T-helper 1 cell (primary cell): ENCODE measurements around the gene PDE4D.

Experiments used
- DNase-seq, 5 donors: peaks; one replicate each; pipeline ENCODE4 v3.0.0-alpha.2; 2012 to 2020

The PDE4D gene

DNA sequence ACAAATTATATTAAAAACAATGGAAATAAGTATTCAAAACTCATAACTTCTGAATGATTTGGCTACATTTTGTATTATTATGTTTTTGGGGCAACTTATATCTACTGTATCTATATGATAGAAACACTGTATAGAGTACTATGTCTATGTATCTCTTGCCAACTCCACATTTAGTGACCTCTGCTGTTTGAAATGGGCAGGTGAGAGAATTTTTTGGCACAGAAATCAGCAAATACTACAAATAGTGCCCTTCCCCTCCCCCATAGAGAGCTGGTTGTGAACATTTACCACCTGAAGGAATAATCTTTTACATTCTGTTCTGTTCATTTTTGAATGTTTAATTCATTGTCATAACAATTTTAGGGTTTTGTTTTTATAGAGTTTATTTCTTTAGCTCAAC is 545.3 kb downstream of the PDE4D start:
- no peak for DNase-seq

DNA sequence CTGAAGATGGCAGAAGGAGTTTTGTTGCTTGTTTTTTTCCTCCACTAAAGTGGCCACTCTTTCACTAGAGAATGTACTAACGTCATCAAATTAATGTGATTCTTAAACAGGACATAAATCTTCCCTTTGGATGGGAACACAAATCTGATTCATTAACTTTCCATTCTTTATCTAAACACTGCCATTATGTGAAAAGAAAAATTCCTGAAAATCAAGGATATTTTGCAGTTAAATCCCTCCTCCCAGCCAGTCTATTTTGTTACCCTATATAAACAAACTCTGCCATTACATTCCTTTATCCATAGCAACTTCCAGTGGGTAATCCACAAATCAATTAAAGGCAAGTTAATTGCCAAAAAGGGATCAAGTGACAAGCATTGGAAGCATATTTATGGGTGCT is 546.5 kb downstream of the PDE4D start:
- DNase-seq: no peak

DNA sequence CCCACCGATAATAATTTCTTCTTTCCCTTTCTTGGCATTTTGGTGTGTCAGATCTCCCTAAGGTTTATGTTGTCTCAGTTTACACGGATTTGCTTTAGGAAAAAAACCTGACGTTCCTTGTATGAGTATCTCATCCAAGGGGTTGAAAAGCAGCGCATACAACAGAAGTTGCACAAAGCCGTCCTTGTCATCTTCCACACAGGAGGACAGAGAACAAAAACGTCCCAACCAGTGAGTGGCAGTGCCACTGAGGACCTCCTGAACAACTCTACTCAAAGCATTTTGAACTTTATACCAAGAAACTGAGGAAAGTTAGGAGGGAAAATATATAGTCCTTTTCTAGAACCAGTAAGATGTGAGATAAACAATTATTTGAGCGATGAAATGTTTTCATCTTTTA is 547.0 kb downstream of the PDE4D start:
- DNase-seq: no peak

DNA sequence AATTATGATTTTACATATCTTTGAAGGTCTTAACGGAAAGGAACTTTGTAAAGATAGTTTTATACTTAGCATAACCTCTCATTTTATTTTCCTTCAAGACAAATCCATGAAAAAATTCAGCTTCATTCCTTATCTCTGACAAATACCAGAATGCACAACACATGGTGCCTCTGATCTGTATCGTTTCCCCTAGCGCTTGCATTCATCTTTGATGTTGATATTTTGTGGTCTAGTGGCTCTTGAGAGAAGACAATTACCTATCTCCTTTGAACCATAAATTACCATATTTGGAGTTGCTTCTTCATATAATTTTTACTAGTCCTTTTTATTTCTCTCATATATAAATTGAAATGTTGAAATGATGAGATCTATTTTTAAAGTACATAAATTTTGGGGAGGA is 551.3 kb downstream of the PDE4D start:
- DNase-seq: no peak

DNA sequence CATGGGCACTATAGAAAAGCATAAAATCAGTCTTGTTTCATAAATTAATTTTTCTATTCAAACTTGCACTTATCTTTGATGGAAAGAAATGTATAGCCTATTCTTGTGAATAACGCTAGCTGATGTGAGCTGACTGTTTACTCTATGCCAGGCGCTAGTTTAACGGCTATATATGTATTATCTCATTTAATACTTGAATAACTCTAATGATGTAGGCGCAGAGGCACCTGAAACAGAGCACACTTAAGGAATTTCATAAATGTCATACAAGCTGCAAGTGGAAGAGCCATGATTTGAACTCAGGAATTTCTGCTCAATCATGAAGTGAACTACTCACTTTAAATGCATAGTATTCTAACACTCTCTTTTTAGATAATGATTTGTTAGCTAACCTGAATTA is 551.8 kb downstream of the PDE4D start:
- no peak for DNase-seq

DNA sequence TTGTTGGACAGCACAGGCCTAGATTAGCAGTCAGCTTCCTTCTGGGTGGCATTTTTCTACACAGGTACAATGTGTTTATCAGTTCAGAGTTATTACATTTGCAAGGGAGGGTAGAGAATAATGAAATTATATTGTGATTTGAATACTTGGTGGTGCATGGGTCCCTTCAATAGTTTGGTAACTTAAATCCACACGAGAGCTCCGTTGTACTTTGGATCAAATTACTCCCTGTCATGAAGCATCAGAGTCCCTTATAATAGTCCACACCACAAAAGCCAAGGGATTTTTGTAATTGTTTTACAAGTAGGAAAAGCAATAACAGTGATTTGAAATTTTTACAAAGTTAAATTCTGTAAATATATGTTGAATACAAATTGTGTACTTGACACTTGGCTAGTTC is 552.4 kb downstream of the PDE4D start:
- no peak for DNase-seq

DNA sequence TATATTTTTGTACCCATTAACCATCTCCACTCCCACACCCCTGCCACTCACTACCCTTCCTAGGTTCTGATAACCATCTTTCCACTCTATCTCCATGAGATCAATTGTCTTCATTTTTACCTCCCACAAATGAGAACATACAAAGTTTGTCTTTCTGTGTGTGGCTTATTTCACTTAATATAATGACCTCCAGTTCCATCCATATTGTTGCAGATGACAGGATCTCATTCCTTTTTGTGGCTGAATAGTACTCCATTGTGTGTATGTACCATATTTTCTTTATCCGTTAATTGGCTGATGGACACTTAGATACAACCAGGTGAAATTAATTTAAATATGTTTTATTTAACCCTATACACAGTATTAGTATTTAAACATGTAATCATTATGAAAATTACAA is 552.9 kb downstream of the PDE4D start:
- no peak for DNase-seq

DNA sequence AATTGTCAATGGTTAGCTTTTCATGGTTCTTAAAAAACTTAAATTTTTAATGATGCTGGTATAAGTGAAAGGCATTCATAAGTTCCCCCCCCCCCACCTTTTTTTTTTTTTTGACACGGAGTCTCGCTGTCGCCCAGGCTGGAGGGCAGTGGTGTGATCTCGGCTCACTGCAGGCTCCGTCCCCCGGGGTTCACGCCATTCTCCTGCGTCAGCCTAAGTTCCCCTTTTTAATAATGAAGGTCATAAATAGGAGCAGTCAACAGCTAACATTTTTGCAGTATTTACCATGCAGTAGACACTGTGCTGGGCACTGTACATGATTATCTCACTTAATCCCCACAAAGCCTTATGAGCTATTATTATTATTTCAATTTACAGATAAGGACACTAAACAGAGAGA is 556.3 kb downstream of the PDE4D start:
- DNase-seq: no peak

DNA sequence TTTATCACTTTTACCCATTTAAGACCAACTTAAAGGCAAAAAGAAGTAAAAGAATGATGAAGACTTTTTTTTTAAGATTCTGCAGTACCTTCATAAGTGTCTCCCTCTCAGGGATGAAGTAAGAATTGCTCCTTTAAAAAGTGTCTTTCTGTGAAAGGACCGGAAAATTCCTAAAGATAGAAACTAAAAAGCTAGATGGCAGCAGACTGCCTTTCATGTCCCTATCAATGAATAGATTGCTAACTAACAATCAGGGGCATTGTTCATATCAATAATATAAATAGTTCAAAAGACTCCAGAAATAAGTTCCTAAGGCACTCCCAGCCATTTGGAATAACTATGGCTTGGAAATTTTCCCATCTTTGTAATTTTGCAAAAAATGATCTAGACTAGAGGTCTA is 558.0 kb downstream of the PDE4D start:
- no peak for DNase-seq

DNA sequence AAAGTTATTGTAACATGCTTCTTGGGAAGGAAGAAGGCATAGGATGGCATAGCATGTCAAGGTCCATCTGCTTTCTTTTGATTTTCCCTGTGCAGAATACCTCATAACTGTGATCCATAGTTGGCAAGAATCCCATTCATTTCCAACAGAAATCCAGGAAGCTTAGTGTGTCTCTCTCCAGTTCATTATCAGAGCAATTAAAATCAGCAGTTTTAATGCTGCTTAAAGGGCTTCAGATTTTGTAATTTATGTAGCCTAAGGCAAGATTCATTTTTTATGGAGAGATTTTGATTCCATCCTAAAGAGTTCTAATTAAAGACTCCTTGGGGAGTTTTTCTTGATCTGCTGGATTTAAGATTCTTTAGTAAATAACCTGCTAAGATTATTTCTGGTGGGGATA is 560.1 kb downstream of the PDE4D start:
- DNase-seq: no peak

DNA sequence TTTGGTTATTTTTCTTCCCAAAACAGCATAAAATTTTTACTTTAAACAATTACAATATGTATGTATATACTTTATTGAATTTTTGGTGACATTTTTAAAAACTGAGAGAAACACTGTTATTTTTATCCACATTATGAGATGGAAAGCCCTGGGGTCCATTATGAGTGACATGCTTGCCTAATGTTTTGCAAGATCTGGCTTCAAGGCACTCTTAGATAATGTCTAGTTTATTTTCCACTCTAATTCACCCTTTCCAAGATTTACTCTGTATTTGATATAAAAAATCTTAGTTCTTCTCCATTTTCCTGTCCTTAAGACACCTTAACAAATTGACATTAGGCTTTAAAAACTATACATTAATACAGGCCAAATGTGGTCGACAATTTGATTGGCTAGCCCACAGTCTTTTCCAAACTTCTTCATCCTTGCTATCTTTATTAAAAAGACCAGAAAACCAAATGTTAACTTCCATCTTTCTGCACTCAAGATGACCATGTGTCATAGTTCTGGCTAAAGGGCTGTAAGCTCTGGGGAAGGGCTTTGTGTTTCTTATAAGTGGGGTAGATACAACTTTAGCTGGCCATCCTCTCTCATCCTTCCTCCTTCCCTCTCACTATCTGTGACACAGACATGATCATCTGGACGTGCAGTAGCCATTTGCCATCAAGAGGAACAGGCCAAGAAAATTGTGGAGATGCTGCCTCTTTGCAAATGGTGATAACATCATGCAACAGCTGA is 561.1 kb downstream of the PDE4D start:
- no peak for DNase-seq

DNA sequence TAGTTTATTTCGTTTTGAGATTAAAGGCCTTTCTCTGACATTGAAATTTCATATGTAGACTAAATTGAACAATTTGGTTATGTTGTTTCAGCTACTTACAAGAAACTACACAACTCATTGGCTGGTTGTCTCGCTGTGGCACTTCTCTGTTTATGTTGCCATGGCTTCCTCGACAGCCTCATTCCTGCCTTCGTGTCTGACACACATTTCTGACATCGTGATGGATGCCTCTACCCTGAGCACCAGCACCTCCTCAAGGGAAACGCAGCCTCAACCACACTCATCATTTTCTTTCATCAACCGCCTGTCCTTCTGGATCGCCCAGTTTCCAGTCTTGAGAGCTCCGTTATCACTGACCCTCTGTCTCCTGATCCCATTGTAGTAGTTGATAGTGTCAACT is 562.8 kb downstream of the PDE4D start:
- DNase-seq: no peak

DNA sequence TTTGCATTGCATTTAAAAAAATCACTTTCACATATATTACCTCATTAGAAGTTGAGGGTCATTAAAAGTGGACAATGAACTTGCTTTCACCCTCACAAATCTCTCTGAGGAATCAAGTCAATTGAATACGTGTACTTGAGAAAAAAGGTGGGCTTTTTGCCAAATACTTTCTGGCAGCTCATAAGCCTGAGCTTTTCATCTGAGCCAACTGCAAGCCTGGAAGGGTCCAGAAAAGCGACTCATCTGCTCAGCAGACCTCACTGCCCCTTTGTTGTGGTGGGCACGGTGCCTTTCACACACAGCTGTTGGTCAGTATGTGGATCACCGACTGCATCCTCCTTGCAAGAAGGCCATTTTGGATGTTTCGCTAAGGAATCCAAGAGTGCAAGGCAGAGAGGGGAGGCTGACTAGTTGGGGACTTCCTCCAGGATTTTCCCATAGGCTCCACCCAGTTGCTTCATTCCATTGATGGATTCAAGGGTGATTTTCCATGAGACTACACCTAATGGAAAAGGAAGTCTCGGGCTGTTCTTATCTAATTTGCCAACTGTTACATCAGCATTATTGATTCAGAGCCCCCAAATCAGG is 564.7 kb downstream of the PDE4D start:
- no peak for DNase-seq

DNA sequence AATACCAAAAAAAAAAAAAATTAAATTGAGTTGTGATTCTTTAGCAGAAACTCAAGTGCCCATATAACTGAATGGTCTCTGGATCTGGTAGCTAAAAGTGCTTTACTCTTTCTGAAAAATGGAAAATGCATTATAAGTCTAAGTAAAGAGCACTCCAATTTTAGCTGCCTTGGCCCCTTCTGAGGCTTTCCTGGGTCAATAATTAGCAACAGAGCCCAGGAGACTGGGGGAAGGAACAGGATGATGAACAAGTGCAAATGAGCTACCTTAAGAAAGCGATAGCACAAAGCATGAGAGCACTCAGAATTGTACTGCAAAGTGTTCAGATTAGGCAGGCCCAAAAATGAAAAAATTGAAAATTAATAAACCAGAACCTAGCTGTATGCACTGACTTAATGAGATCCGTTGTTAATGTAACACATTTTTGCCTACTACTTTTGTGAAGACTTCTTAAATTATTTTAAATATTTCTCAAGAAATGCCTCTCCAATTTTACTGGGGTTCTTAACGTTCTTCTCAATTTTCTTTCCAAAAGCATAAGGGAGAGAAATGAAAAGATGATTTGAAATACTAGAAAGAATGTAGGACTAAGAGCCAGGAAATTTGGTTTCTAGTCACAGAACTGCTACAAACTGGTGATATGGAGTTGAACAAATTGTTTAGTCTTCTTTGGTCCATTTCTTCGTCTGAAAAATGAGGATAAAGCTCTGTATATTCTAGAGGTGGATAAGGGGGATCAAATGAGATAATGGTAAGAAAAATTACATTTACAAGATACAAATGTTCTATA is 566.1 kb downstream of the PDE4D start:
- DNase-seq: no peak

DNA sequence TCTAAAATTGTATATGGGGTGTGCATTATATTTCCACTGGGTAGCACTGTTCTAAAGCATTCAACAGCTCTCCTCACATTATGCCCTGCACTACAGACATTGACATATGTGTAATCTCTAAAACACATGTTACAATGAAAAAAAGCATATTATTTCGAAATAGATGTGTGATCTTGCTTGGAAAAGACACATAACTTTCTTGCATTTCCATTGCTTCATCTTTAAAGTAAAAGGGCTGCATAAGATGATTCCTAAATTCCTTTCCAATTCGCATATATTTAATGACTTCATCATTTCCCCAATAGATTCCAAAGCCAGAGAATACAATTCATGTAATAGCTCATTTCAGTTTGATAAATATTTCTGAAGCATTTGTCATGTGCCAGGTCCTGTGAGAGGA is 566.9 kb downstream of the PDE4D start:
- no peak for DNase-seq

DNA sequence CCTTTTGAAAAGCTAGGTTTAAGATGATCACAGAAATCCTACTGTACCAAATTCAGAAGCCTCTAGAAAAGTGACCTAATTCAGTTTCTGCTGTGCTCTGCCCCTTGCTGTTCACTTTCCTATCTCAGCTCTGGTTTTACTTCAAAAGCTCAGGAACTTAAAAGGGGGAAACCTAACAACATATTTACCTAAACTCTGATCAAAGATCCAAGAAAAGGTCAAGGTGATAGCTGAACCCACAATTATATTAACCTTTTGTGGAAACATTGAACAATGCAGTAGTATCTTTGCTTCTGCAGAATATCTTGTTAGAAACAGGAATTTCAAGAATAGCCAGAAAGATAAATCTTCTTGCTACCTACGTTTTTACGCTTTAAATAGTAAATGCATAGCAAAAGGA is 568.5 kb downstream of the PDE4D start:
- no peak for DNase-seq

DNA sequence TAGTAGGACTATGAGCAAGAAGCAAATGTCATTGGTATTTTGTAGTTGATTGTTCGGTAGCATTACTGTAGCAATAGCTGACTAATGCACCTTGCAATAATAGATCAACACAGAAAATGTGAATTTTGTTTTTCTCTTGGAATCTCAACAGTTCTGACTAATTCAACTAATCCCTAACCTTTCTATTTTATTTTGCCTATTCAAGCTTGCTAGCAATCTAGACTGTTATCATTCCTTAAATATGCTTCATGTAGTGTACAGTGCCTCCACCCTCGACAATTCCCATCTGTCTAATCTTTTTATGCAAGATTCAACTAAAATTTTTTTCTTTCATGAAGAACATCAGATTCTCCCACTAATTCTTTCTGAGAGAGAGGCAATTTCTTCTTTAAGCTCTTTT is 570.6 kb downstream of the PDE4D start:
- DNase-seq: no peak

DNA sequence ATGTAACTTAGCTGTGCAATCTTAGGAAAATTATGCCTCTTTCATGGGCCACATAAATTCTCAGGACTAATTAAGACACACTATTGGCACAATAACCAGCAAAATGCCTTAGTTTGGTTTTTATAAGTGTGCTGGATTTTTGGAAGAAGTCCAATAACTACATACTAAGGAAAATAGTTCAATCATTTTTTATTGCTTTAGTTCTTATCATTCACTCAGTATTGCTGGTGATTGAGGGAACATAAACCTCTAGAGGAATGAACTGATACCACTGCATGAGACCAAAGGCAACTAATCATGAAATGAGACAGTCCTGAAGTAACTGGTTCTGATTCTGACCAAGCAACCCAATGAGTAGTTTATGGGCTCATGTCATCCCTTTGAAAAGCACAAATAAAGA is 571.5 kb downstream of the PDE4D start:
- DNase-seq: no peak

DNA sequence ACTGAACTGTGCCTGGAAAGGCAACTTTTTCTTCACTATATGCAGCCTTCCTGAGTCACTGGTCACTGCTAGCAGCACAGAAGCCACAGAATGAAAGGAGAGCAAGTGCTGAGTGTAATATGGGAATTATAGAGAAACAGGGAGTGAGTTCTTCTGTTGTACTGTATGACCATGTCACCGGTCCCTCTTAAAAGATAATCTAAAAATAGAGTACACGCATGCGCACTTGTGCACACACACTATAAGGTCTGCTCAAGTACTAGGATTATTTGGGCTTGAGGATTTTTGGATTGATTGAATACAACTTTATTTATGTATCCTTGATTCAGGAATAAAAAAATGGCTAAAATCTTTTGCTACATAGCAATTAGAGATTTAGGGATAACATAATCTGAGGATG is 571.9 kb downstream of the PDE4D start:
- no peak for DNase-seq

DNA sequence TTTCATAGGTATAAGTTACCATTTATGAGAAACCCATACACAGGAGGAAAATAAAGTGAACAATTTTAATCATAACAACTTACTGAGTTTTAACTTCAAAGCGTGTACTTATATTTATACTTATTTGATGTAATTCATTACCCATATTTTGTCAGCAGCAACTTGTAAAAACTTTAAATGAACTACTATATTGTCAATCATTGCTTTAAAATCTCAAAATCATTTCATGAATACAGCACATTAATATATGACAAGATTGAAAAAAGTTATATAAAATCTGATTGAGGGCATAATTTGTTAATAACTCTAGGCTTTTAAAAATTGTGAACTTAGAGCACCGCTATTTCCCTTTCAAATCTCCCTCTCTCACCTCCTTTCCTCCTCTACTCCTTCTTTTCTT is 573.1 kb downstream of the PDE4D start:
- no peak for DNase-seq

DNA sequence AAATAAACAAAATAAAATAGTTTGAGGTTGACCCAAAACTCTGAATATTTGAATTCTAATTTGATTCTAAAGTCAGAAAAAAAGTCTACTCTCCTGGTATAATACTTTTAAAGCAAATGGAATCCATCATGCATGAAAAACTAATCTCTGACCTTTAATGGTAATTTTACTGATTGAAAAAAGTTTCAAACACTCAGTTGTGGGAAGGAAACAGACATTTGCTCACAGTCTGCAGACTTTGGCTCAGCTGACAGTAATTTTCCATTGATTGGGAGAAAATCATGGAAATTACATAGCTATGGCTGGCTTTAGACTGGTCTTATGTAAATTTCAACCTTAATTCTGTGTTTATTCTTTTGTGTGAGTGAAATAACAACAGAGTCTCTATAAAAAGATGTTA is 574.3 kb downstream of the PDE4D start:
- no peak for DNase-seq

DNA sequence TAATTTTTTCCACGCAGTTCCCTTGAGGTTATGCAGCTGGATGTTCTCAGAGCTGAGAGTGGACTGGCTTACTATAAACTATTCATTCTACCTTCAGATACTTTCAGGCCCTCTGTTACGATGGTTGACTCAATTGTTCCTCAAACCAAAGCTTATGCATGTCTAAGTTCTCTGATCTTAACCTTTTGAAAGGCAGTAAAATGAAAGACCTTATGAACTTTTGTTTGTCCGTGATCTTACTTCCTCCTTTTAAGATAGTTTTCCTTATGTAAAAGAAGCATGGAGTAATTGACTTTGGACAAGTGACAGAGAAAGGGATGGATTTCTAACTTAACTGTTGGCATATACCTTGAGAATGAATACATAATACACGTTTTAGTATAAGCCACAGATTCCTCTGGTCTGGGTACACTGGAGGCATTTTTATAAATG is 575.7 kb downstream of the PDE4D start:
- no peak for DNase-seq

DNA sequence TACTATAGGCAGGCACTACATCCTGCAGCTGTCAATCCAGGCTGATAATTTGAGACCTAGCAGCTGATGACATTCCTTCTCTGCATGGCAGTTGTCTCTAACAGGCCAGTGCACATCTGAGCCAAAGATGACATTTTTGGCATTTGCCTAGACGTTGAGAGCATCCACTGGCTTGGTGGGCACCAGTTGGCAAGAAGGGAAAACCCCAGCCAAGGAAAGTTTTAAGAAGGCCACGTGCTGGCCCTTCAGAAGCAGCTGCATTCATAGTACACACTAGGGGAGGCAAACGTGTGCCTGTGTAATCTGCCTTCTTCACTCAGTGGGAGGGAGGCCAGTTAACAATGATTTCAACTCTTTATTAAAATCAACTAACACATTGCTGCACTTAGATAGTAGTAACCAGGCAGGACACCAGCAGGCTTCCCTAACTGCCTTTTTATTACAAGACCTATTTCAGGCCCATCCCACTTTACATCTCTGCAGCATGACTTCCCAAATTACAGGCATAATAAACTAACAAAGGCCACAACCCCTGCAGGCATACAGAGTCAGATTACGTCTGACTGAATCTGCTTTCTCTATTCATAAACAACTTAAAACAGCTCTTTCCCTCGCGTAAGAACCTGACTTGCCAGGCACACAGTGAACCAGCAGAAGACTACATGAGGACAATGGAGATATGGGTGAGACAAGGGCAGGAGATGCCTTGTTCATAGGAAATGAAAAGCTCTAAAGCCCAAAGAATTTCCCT is 576.3 kb downstream of the PDE4D start:
- DNase-seq: no peak

DNA sequence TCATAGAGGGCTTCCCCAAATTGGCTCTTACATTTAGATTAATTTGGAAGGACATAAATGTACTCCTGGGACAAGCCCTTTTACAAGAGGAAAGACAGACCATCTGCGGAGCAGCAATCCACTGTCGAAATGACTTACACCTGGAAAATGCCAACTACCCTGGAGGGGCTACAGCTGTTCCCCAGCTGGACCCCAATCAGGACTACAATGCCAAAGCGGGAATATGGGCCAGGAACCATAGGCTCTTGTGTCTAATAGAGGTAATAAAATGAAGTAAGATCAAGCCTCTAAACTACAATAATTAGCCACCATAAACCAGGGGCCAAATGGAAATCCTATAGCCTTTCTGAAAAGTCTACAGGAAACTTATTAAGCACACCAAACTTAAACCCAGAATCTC is 581.3 kb downstream of the PDE4D start:
- no peak for DNase-seq
